Stomach (tissue), 4 donors: ENCODE data around the gene CAMK2B.

Experiments
- CTCF ChIP-seq, 7 experiments: fragments of 450-650 bp in 4 of 7; fragments of 200-600 bp in 3 of 7; sonication (generic) in 3 of 7; IDR thresholded peaks; one replicate each; pipeline ENCODE4 v1.5.1; 2016 to 2019; ENCODE audit warnings: antibody characterized with exemption in 7 of 7, control low read depth in 2 of 7, mild to moderate bottlenecking in 1 of 7
- POLR2A ChIP-seq, 4 donors: fragments of 450-650 bp; IDR thresholded peaks; one replicate each; pipeline ENCODE4 v1.6.1; 2016; ENCODE audit warnings: antibody characterized with exemption in 4 of 4, control low read depth in 2 of 4, mild to moderate bottlenecking in 1 of 4, moderate library complexity in 1 of 4
- POLR2AphosphoS5 ChIP-seq, 3 donors: sonication (generic); formaldehyde crosslinking; IDR thresholded peaks; one replicate each; pipeline ENCODE4 v1.6.1; 2016; ENCODE audit warnings: antibody characterized with exemption in 3 of 3

DNA sequence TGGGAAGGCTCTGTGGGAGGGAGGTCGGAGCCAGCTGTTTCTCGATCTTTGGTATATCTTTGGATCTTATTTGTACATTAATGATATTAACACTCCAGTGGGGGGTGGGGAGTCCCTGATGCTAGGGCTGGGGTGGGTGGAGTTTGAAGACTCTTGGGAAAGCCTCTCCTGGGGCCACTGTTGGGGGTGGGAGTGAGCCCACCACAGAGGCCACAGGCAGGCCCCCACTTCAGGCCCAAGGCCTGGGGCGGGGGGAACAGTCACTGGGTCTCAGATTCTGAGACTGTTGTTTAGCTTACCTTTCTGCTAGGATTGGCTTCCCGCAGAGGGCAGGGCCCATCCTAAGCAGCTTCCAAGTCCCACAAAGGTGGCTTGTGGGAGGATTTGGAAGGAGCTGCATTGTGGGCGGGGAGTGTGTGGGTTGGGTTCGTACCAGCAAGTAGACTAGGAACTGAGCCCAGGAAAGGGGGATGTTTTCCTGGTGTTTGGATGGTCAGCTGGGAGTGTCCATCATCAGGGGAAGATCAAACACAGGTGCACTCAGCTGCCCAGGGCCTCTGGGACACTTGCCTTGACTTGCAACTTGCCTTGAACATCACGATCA lies 112.7 kb downstream of the CAMK2B start:
- TF ChIP-seq CTCF (IDR thresholded peaks at IDR 0.05) (no peak), POLR2A (IDR thresholded peaks at IDR 0.05) (no peak), POLR2AphosphoS5 (IDR thresholded peaks at IDR 0.05) (no peak)
